ENCODE data around the gene TLN1. TPM values are rescaled to one million over a fixed set of nuclear protein-coding genes. Genes with fewer than 3 reads are reported as not detected.

The TLN1 gene
- total and polyA plus RNA-seq, 2 of the 4 experiments (the other 2 are of a cell fraction) = 228 to 346 TPM

DNA sequence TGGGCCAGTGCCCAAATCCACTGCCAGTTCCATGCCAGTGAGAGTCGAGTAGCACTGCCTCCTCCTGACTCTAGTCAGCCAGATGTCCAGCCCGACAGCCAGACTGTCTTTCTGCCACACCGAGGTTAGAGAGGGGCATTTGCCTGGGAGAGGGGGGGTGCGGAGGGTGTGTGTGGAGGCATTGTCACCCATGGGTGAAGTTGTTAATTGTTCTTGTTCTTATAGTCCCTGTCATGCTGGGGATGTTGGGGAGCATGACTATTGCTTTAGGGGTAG lies 18.2 kb upstream of the TLN1 start:
- H3K9me1 ChIP-seq (ENCODE audit: insufficient read depth, low read length) = peaks cover 21% of the 10 kb centered on the region
- no peak overlapping the region for H2BK5ac ChIP-seq (ENCODE audit: low read depth, low read length, poor library complexity, severe bottlenecking)
- no peak overlapping the region; the same call in 1 of the 2 replicates for H3K14ac ChIP-seq (replicated peaks; ENCODE audit: low read depth, low read length)
- no peak overlapping the region; the same call in none of the 2 replicates for H3K4ac ChIP-seq (ENCODE audit: low read depth, low read length)
- H4K91ac ChIP-seq (ENCODE audit: insufficient read depth, low read depth, low read length) = no peak overlapping the region
- 77% methylated on average over 3 of the region's 4 CpGs; no CpG with 5 or more reads in 1 of the 2 experiments for WGBS, 2 experiments (ENCODE audit: extremely low coverage in 2 of 2, insufficient read length in 1 of 2)
- H4K20me1 ChIP-seq (ENCODE audit: insufficient read depth, low read length) = peaks cover 31% of the 10 kb centered on the region
- H3K4me2 ChIP-seq (ENCODE audit: low read depth, low read length) = peak overlapping the region; percentile 98
- H3K23ac ChIP-seq (ENCODE audit: low read depth, low read length) = 0 out of 2 replicates have a peak overlapping the region, but pooled peaks have one; percentile 57
- ATAC-seq (ENCODE audit: low read depth) = no peak
- H2AFZ ChIP-seq (replicated peaks; ENCODE audit: low read length, poor library complexity) = no peak overlapping the region
- no peaks in the 10 kb centered on the region for H3K9me3 ChIP-seq (ENCODE audit: control insufficient read depth, insufficient read depth, low read length)
- no peak overlapping the region for H2BK15ac ChIP-seq (ENCODE audit: low read depth, low read length)
- no peak overlapping the region for H2AK9ac ChIP-seq (replicated peaks; ENCODE audit: low read depth, low read length, poor library complexity)
- POLR2A ChIA-PET (ENCODE audit: unreplicated experiment) = no interaction called here
- peaks cover 41 to 54% of the 10 kb centered on the region in 2 experiments for H3K79me1 ChIP-seq (ENCODE audit: low read depth in 1 of 2, low read length in 2 of 2)
- H2BK120ac ChIP-seq (ENCODE audit: low read depth, low read length) = no peak overlapping the region
- intact Hi-C loops (cut with micrococcal nuclease) (no loop called here), in situ Hi-C loops (cut with MboI; ENCODE audit: low sequenced_read_pairs) (no loop called here), dilution Hi-C loops (cut with HindIII; ENCODE audit: low sequenced_read_pairs, unreplicated experiment) (no loop called here)
- peak overlapping the region; percentile 27; the same call in 1 of the 2 replicates for H2AK5ac ChIP-seq (ENCODE audit: low read depth, low read length)
- no peak for DNase-seq
- no TSS peak for BruUV-seq (replicated peaks)
- H3K4me3 ChIP-seq (ENCODE audit: insufficient read depth, low read depth, low read length) = 0 out of 2 replicates have a peak overlapping the region, but pooled peaks have one; percentile 98
- CTCF ChIA-PET = interaction anchor here (0.6 kb wide), 1 partner anchor 115 kb away, joined by 3 read pairs; no protein-coding TSS in a partner anchor
- H3K36me3 ChIP-seq (ENCODE audit: control insufficient read depth, insufficient read depth, low read length) = peaks cover 38% of the 10 kb centered on the region
- TF ChIP-seq CEBPB (IDR thresholded peaks at IDR 0.05; ENCODE audit: low read depth, low read length) (no peak), MXI1 (IDR thresholded peaks at IDR 0.05; ENCODE audit: borderline replicate concordance, low read depth, low read length) (no peak), MAZ (IDR thresholded peaks at IDR 0.05; ENCODE audit: borderline replicate concordance, low read depth, low read length) (no peak), RAD21 (IDR thresholded peaks at IDR 0.05; ENCODE audit: low read length) (no peak), FOS (IDR thresholded peaks at IDR 0.05; ENCODE audit: low read depth, low read length) (no peak), MAFK (IDR thresholded peaks at IDR 0.05; ENCODE audit: low read depth, low read length) (no peak), NFE2L2 (IDR thresholded peaks at IDR 0.05; ENCODE audit: low read depth, low read length) (no peak), SMC3 (IDR thresholded peaks at IDR 0.05; ENCODE audit: low read depth, low read length) (no peak)
- TF ChIP-seq, protein P1, sequence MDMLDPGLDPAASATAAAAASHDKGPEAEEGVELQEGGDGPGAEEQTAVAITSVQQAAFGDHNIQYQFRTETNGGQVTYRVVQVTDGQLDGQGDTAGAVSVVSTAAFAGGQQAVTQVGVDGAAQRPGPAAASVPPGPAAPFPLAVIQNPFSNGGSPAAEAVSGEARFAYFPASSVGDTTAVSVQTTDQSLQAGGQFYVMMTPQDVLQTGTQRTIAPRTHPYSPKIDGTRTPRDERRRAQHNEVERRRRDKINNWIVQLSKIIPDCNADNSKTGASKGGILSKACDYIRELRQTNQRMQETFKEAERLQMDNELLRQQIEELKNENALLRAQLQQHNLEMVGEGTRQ (IDR thresholded peaks at IDR 0.05; ENCODE audit: low read depth, low read length) = no peak
- no peak overlapping the region for H3K27ac ChIP-seq (ENCODE audit: insufficient read depth, low read length)
- H3K9ac ChIP-seq (ENCODE audit: low read depth, low read length) = 0 out of 2 replicates have a peak overlapping the region, but pooled peaks have one; percentile 99
- peak overlapping the region in 1 of 2 experiments; percentile 100; a peak in 1 of 4 replicates for H4K8ac ChIP-seq (ENCODE audit: low read depth in 2 of 2, low read length in 2 of 2)
- no peak overlapping the region for H2BK20ac ChIP-seq (ENCODE audit: low read depth, low read length)
- peaks cover 14% of the 10 kb centered on the region for H3K4me1 ChIP-seq (ENCODE audit: control insufficient read depth, insufficient read depth, low read length)
- H3K27me3 ChIP-seq (ENCODE audit: control insufficient read depth, insufficient read depth, low read length) = no peaks in the 10 kb centered on the region
- no peak overlapping the region for H3K18ac ChIP-seq (ENCODE audit: low read depth, low read length)
- H4K5ac ChIP-seq (ENCODE audit: low read depth, low read length) = no peak overlapping the region; the same call in 1 of the 2 replicates
- no peak overlapping the region for H3K56ac ChIP-seq (ENCODE audit: extremely low read depth, insufficient read depth, low read length)
